ENCODE data around the gene NHLH2.

The NHLH2 gene

GRCh38 chr1:115837740-115838421 is 3.0 kb downstream of the NHLH2 start:
- DNase-seq = peak; percentile 45 to 81

GRCh38 chr1:115837341-115837739 is 3.6 kb downstream of the NHLH2 start:
- DNase-seq = peak in 1 of 2 experiments; percentile 47

GRCh38 chr1:115833856-115834255 is 7.1 kb downstream of the NHLH2 start:
- DNase-seq = peak in 1 of 2 experiments; percentile 36

- DNase-seq = no peak
These were observed 8.3 kb downstream of the NHLH2 start for GRCh38 chr1:115832651-115833050.

GRCh38 chr1:115830963-115831362 is 10.0 kb downstream of the NHLH2 start:
- DNase-seq = no peak

- peak in 1 of 2 experiments; percentile 36 for DNase-seq
These were observed 11.0 kb downstream of the NHLH2 start for GRCh38 chr1:115829947-115830346.

- DNase-seq = peak; percentile 18 to 70
These were observed 11.8 kb downstream of the NHLH2 start for GRCh38 chr1:115829023-115829674.

- peak; percentile 87 to 93 for DNase-seq
These were observed 12.6 kb downstream of the NHLH2 start for GRCh38 chr1:115828101-115829022.

- DNase-seq = no peak
These were observed 13.4 kb downstream of the NHLH2 start for GRCh38 chr1:115827452-115828044.

GRCh38 chr1:115826628-115827027 is 14.3 kb downstream of the NHLH2 start:
- peak; percentile 89 to 93 for DNase-seq

- no peak for DNase-seq
These were observed 18.8 kb downstream of the NHLH2 start for GRCh38 chr1:115822117-115822516.

- DNase-seq = no peak
These were observed 25.2 kb downstream of the NHLH2 start for GRCh38 chr1:115815694-115816093.

- no peak for DNase-seq
These were observed 26.1 kb downstream of the NHLH2 start for GRCh38 chr1:115814685-115815398.

- DNase-seq = no peak
These were observed 27.2 kb downstream of the NHLH2 start for GRCh38 chr1:115813727-115814126.

- DNase-seq = peak in 1 of 2 experiments; percentile 66
These were observed 29.6 kb downstream of the NHLH2 start for GRCh38 chr1:115811140-115811828.

- DNase-seq = peak; percentile 73 to 87
These were observed 30.3 kb downstream of the NHLH2 start for GRCh38 chr1:115810609-115811008.

- DNase-seq = no peak
These were observed 31.1 kb downstream of the NHLH2 start for GRCh38 chr1:115809847-115810246.

GRCh38 chr1:115809076-115809475 is 31.9 kb downstream of the NHLH2 start:
- DNase-seq = no peak

GRCh38 chr1:115807723-115808122 is 33.2 kb downstream of the NHLH2 start:
- DNase-seq = peak; percentile 65 to 76

GRCh38 chr1:115805597-115805996 is 35.3 kb downstream of the NHLH2 start:
- DNase-seq = no peak

GRCh38 chr1:115802416-115802815 is 38.5 kb downstream of the NHLH2 start:
- DNase-seq = no peak

GRCh38 chr1:115797486-115797885 is 43.4 kb downstream of the NHLH2 start:
- DNase-seq = peak; percentile 21 to 73

Measured in NCI-H524 (cell line).